Gastrocnemius medialis (tissue), 4 donors: ENCODE results near the gene EPS8. TPM values are rescaled to one million over a fixed set of nuclear protein-coding genes. Genes with fewer than 3 reads are reported as not detected.

Experiments
- ATAC-seq, 2 donors: fragments of 150-250 bp; one replicate each; pipeline ENCODE4 v1.9.1; 2016
- DNase-seq, 2 donors: peaks; one replicate each; pipeline ENCODE4 v3.0.0-alpha.2; 2019
- H3K27ac ChIP-seq, 4 donors: fragments of 200-600 bp; sonication (generic); 1 replicate in 1 of 4; 2 replicates in 3 of 4; pipeline ENCODE4 v1.5.1; 2016 to 2018; ENCODE audit warnings: mild to moderate bottlenecking in 2 of 4, moderate library complexity in 1 of 4
- H3K27me3 ChIP-seq, 3 donors: fragments of 200-600 bp; sonication (generic) in 2 of 3; 1 replicate in 1 of 3; 2 replicates in 2 of 3; pipeline versions ENCODE4 v1.5.1 to v1.6.0; 2016 to 2019; ENCODE audit warnings: mild to moderate bottlenecking in 1 of 3, moderate library complexity in 1 of 3
- H3K36me3 ChIP-seq, 2 donors: fragments of 200-600 bp; sonication (generic) in 1 of 2; one replicate each; pipeline ENCODE4 v1.5.1; 2017 to 2018
- H3K4me1 ChIP-seq, 2 donors: fragments of 200-600 bp; sonication (generic) in 1 of 2; one replicate each; pipeline ENCODE4 v1.5.1; 2016 to 2017; ENCODE audit warnings: mild to moderate bottlenecking in 2 of 2
- H3K4me3 ChIP-seq, 4 donors: fragments of 200-600 bp; sonication (generic) in 3 of 4; 1 replicate in 1 of 4; 2 replicates in 3 of 4; pipeline ENCODE4 v1.5.1; 2016 to 2019; ENCODE audit warnings: mild to moderate bottlenecking in 2 of 4
- H3K9me3 ChIP-seq, 3 donors: fragments of 200-600 bp; sonication (generic) in 2 of 3; 1 replicate in 1 of 3; 2 replicates in 2 of 3; pipeline ENCODE4 v1.5.1; 2016 to 2019
- CTCF ChIP-seq, 5 experiments: fragments of 450-650 bp in 3 of 5; fragments of 200-600 bp in 2 of 5; sonication (generic) in 2 of 5; IDR thresholded peaks in 4 of 5; conservative IDR thresholded peaks in 1 of 5; 1 replicate in 4 of 5; 2 replicates in 1 of 5; pipeline ENCODE4 v1.5.1; 2016 to 2019; ENCODE audit warnings: antibody characterized with exemption in 5 of 5, mild to moderate bottlenecking in 3 of 5, moderate library complexity in 3 of 5
- POLR2A ChIP-seq, 2 donors: fragments of 450-650 bp; IDR thresholded peaks; one replicate each; pipeline ENCODE4 v1.6.1; 2017; ENCODE audit warnings: antibody characterized with exemption in 2 of 2, mild to moderate bottlenecking in 2 of 2, moderate library complexity in 2 of 2
- in situ Hi-C, 4 donors: fragments of 200-750 bp; cut with MboI; loops; one replicate each; pipeline versions ENCODE4 v1.15.0 to v1.8.0; 2017; ENCODE audit warnings: low sequenced_read_pairs in 4 of 4
- intact Hi-C: fragments of 100-400 bp; cut with DNase I; formaldehyde crosslinking; loops from one replicate; pipeline ENCODE4 v1.15.1; 2023; ENCODE audit warnings: low total_unique reads
- total RNA-seq, 4 donors: library from RNA; depleted of rRNA; stranded (reverse); fragments of >200 nt; gene quantifications; one replicate each; pipeline versions ENCODE4 v1.1.0 to v1.2.3, GENCODE V29; 2016

Gene EPS8
- total RNA-seq, 4 donors from 2014 or later, result 26.8 to 48.4 (median 32.0) TPM

DNA sequence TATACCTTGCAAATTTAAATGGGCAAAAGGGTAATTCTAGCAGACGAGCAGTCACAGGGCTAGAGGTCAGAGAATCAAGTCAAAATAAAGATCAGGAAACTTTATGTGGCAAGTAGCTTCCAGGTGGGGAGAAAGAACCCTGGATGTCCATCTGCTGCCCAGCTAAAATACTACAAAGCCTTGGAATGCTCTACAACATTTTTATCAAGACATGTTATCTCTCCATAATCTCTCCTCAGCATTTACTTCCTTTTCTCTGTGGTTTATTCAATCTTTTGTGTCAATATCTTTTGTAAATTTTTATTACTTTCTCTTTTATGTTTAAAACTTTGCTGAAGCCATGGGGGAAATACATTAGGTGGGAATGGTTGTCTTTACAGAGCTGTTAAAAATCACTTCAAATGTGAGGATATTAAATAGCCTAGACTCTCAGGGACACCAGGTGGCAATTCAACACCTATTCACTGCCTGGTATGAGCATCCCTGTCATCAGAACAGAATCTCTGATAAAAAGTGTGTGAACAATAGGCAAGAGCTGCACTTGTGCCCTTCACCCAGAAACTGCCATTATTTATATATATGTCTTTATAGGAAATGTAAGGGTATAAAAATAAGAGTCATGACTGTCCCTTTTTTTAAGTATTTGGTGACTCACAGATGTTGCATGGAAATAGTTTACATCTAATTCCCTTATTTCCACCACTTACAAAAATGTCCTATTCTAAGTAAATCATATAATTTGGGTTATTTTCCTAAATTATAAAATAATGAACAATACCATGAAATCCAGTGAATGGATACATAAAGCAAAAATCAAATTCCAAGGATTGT lies 152.9 kb downstream of the EPS8 start:
- Histone ChIP-seq H3K27me3 (no peaks in the 10 kb centered on the region), H3K4me1 (peaks cover 0 to 2% of the 10 kb centered on the region in 2 donors), H3K4me3 (no peak overlapping the region), H3K9me3 (no peaks in the 10 kb centered on the region), H3K27ac (no peak overlapping the region), H3K36me3 (peaks cover 0 to 9% of the 10 kb centered on the region in 2 donors)
- TF ChIP-seq POLR2A (IDR thresholded peaks at IDR 0.05) (no peak), CTCF (IDR thresholded peaks at IDR 0.05 in 4 of 5, conservative IDR thresholded peaks at IDR 0.05 in 1 of 5) (no peak)
- in situ Hi-C loops (no loop called here), intact Hi-C loops (no loop called here)
- ATAC-seq (no peak), DNase-seq (no peak)

DNA sequence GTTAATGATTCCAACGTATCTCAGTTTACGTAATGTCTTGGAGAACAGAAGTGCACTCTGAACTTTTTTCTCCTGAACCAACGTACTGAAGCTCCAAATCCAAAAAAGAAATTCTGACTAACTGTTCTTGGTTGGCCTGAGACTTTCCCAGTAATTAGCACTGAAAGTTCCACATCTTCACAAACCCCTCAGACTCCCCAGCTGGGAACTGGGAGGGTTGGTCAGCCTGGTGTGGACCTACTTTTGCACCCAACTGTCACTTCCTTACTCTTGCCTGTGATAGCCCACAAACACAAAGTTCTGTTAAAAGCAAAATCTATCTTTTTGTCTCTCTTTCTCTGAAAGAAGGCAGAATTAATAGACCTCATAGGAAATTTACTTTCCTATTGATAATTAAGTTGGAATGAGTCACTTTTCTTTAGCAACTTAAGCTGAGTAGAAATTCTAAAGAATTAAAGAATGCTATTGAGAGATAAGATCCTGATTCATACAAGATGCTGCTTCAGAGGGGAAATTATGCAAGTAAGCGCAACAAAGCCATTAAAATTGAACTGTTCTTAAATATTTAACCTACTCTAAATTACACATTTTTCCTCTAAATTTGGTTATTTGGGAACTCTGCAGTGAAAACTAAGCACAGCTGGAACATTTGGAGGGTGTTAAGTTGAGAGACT lies 155.0 kb downstream of the EPS8 start:
- TF ChIP-seq POLR2A (IDR thresholded peaks at IDR 0.05), result no peak
- TF ChIP-seq CTCF (IDR thresholded peaks at IDR 0.05 in 4 of 5, conservative IDR thresholded peaks at IDR 0.05 in 1 of 5), result no peak
- in situ Hi-C loops, result no loop called here
- H3K27me3 ChIP-seq, result no peaks in the 10 kb centered on the region
- no peaks in the 10 kb centered on the region for H3K9me3 ChIP-seq
- no peak overlapping the region for H3K4me3 ChIP-seq
- ATAC-seq (no peak), DNase-seq (no peak)
- H3K27ac ChIP-seq, result peak overlapping the region; percentile 4 to 51 (median 24)
- intact Hi-C loops, result no loop called here
- H3K4me1 ChIP-seq, result peaks cover 8 to 14% of the 10 kb centered on the region in 2 donors
- H3K36me3 ChIP-seq, result no peaks in the 10 kb centered on the region

DNA sequence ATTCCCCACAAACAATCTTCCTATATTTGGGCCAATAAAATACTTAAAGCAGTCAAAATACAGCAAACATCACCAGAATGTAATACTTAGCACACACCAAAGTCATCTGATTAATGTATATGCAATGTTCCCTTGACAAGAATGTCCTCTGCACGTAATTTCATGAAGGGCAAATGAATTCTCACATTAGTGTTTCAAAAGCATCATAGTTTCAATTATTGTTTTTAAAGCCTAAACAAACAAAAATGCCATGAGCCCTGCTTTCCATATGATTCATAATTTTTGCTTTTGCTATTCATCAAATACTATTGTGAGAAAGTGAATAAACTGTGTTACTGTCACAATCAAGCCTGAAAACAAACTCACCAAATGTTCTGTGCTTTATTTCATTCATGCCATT lies 156.0 kb downstream of the EPS8 start:
- H3K27me3 ChIP-seq, result no peaks in the 10 kb centered on the region
- H3K36me3 ChIP-seq, result no peaks in the 10 kb centered on the region
- H3K27ac ChIP-seq, result peak overlapping the region; percentile 0 to 51 (median 18)
- TF ChIP-seq CTCF (IDR thresholded peaks at IDR 0.05 in 4 of 5, conservative IDR thresholded peaks at IDR 0.05 in 1 of 5) (no peak), POLR2A (IDR thresholded peaks at IDR 0.05) (no peak)
- H3K9me3 ChIP-seq, result no peaks in the 10 kb centered on the region
- DNase-seq (no peak), ATAC-seq (no peak)
- H3K4me1 ChIP-seq, result peaks cover 16 to 23% of the 10 kb centered on the region in 2 donors
- no peak overlapping the region for H3K4me3 ChIP-seq
- in situ Hi-C loops, result no loop called here
- intact Hi-C loops, result no loop called here

DNA sequence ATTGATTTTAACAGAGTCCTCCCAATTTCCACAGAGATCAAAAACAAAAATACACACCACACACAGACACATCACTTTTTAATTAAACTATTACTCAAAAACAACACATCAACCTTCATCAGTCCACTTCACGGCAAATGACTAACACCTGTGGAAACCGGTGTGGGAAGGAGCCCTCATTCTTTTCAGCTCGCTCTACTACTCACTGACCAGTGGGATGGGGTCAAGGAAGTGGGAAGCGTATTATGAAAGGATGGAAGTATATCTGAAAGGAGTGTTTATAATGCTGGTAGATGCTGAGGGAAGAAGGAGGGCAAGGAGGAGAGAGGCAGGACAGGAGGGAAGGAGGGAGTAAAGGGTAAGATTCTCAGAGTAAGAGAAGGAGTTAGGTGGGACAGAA lies 156.5 kb downstream of the EPS8 start:
- Histone ChIP-seq H3K4me3 (no peak overlapping the region), H3K9me3 (no peaks in the 10 kb centered on the region), H3K4me1 (peaks cover 21 to 28% of the 10 kb centered on the region in 2 donors), H3K36me3 (no peaks in the 10 kb centered on the region), H3K27ac (peak overlapping the region; percentile 0 to 51 (median 18)), H3K27me3 (no peaks in the 10 kb centered on the region)
- intact Hi-C loops, result no loop called here
- ATAC-seq, result no peak
- DNase-seq, result no peak
- no peak for TF ChIP-seq CTCF (IDR thresholded peaks at IDR 0.05 in 4 of 5, conservative IDR thresholded peaks at IDR 0.05 in 1 of 5)
- TF ChIP-seq POLR2A (IDR thresholded peaks at IDR 0.05), result no peak
- in situ Hi-C loops, result no loop called here
